ENCODE measurements around the gene SPRR2D.
"Not testable (repeated sequence)": the region's sequence is repeated elsewhere in the genome, so short reads cannot be mapped to it uniquely, and the experiment has no call there.

SPRR2D gene

GRCh38 chr1:153057375-153057774 lies 16.5 kb upstream of the SPRR2D start, which contains the start of gene SPRR2A:
Gene SPRR2A (minus strand): TSS chr1:153057512. CDS start chr1:153056735, 777 bp downstream.
- H4K8ac ChIP-seq (ENCODE audit: low read depth, low read length): no peak within 1 kb of the TSS
- H3K9me3 ChIP-seq (replicated peaks in 1 of 2; ENCODE audit: control insufficient read depth in 2 of 2, insufficient read depth in 1 of 2, low read depth in 1 of 2, low read length in 2 of 2): no peaks in the 10 kb centered on the region
- H3K9ac ChIP-seq (ENCODE audit: low read depth, low read length, poor library complexity): no peak within 1 kb of the TSS
- H3K18ac ChIP-seq (ENCODE audit: low read length): no peak within 1 kb of the TSS
- H2BK120ac ChIP-seq (ENCODE audit: low read depth, low read length): no peak within 1 kb of the TSS
- no peak within 1 kb of the TSS for H3K4me3 ChIP-seq (ENCODE audit: low read length in 2 of 2)
- peaks cover 0 to 3% (median 0%) of the 10 kb centered on the region in 3 experiments for H3K27me3 ChIP-seq (ENCODE audit: control insufficient read depth in 3 of 3, insufficient read depth in 3 of 3, low read depth in 1 of 3, low read length in 3 of 3)
- no peak within 1 kb of the TSS for H2BK12ac ChIP-seq (ENCODE audit: low read length)
- H3K4me2 ChIP-seq (ENCODE audit: insufficient read depth, low read length, poor library complexity, severe bottlenecking): no peak within 1 kb of the TSS
- H3K79me1 ChIP-seq (ENCODE audit: low read depth, low read length): no peaks in the 10 kb centered on the region
- H3K4me1 ChIP-seq (ENCODE audit: control insufficient read depth in 2 of 2, insufficient read depth in 1 of 2, low read depth in 1 of 2, low read length in 2 of 2): no peaks in the 10 kb centered on the region
- H3K23ac ChIP-seq (ENCODE audit: low read depth, low read length, poor library complexity): no peak within 1 kb of the TSS
- no peak for DNase-seq (ENCODE audit: low spot score)
- no CpG with 5 or more reads among the region's 2 CpGs for WGBS, 2 donors (ENCODE audit: extremely low coverage in 2 of 2, insufficient read length in 2 of 2, insufficient replicate concordance in 1 of 2)
- no peak within 1 kb of the TSS for H4K91ac ChIP-seq (ENCODE audit: low read depth, low read length, poor library complexity)
- H2BK5ac ChIP-seq (ENCODE audit: low read length): no peak within 1 kb of the TSS
- H3K14ac ChIP-seq (ENCODE audit: low read length): no peak within 1 kb of the TSS
- H2BK15ac ChIP-seq (ENCODE audit: low read length): no peak within 1 kb of the TSS
- H3K27ac ChIP-seq (replicated peaks; ENCODE audit: low read length): no peak within 1 kb of the TSS
- H3K36me3 ChIP-seq (replicated peaks in 1 of 2; ENCODE audit: control insufficient read depth in 2 of 2, insufficient read depth in 2 of 2, low read length in 2 of 2): no peaks in the 10 kb centered on the region
- H2AK5ac ChIP-seq (ENCODE audit: low read depth, low read length): no peak within 1 kb of the TSS
- no peak within 1 kb of the TSS for H3K4ac ChIP-seq (ENCODE audit: low read length)
- H2AFZ ChIP-seq (ENCODE audit: low read length): no peak within 1 kb of the TSS

GRCh38 chr1:153056111-153056510 lies 15.2 kb upstream of the SPRR2D start:
- not testable (repeated sequence) for H3K23ac ChIP-seq (ENCODE audit: low read depth, low read length, poor library complexity); H3K27ac ChIP-seq (replicated peaks; ENCODE audit: low read length); DNase-seq (ENCODE audit: low spot score); H3K4me3 ChIP-seq (ENCODE audit: low read length in 2 of 2); H3K4me2 ChIP-seq (ENCODE audit: insufficient read depth, low read length, poor library complexity, severe bottlenecking); H3K9ac ChIP-seq (ENCODE audit: low read depth, low read length, poor library complexity); H2AK5ac ChIP-seq (ENCODE audit: low read depth, low read length); H3K79me1 ChIP-seq (ENCODE audit: low read depth, low read length); H3K14ac ChIP-seq (ENCODE audit: low read length); H2BK5ac ChIP-seq (ENCODE audit: low read length); H3K27me3 ChIP-seq (ENCODE audit: control insufficient read depth in 3 of 3, insufficient read depth in 3 of 3, low read depth in 1 of 3, low read length in 3 of 3); H3K4me1 ChIP-seq (ENCODE audit: control insufficient read depth in 2 of 2, insufficient read depth in 1 of 2, low read depth in 1 of 2, low read length in 2 of 2); H3K36me3 ChIP-seq (replicated peaks in 1 of 2; ENCODE audit: control insufficient read depth in 2 of 2, insufficient read depth in 2 of 2, low read length in 2 of 2); H4K8ac ChIP-seq (ENCODE audit: low read depth, low read length); H3K18ac ChIP-seq (ENCODE audit: low read length); H3K4ac ChIP-seq (ENCODE audit: low read length); H3K9me3 ChIP-seq (replicated peaks in 1 of 2; ENCODE audit: control insufficient read depth in 2 of 2, insufficient read depth in 1 of 2, low read depth in 1 of 2, low read length in 2 of 2); H4K91ac ChIP-seq (ENCODE audit: low read depth, low read length, poor library complexity); H2BK15ac ChIP-seq (ENCODE audit: low read length); H2BK12ac ChIP-seq (ENCODE audit: low read length); H2AFZ ChIP-seq (ENCODE audit: low read length); H2BK120ac ChIP-seq (ENCODE audit: low read depth, low read length)
- WGBS, 2 donors (ENCODE audit: extremely low coverage in 2 of 2, insufficient read length in 2 of 2, insufficient replicate concordance in 1 of 2): no CpG with 5 or more reads among the region's 3 CpGs

GRCh38 chr1:153049211-153049610 lies 8.3 kb upstream of the SPRR2D start:
- Histone ChIP-seq H3K36me3 (replicated peaks in 1 of 2; ENCODE audit: control insufficient read depth in 2 of 2, insufficient read depth in 2 of 2, low read length in 2 of 2) (no peaks in the 10 kb centered on the region), H4K8ac (ENCODE audit: low read depth, low read length) (no peak overlapping the region), H3K18ac (ENCODE audit: low read length) (no peak overlapping the region), H3K4me2 (ENCODE audit: insufficient read depth, low read length, poor library complexity, severe bottlenecking) (no peak overlapping the region), H3K27ac (replicated peaks; ENCODE audit: low read length) (no peak overlapping the region), H2AK5ac (ENCODE audit: low read depth, low read length) (no peak overlapping the region), H2BK15ac (ENCODE audit: low read length) (no peak overlapping the region), H3K9ac (ENCODE audit: low read depth, low read length, poor library complexity) (no peak overlapping the region), H2BK120ac (ENCODE audit: low read depth, low read length) (no peak overlapping the region), H3K4me1 (ENCODE audit: control insufficient read depth in 2 of 2, insufficient read depth in 1 of 2, low read depth in 1 of 2, low read length in 2 of 2) (no peaks in the 10 kb centered on the region), H2AFZ (ENCODE audit: low read length) (no peak overlapping the region), H3K79me1 (ENCODE audit: low read depth, low read length) (no peaks in the 10 kb centered on the region), H3K4me3 (ENCODE audit: low read length in 2 of 2) (peak overlapping the region in 1 of 2 donors; percentile 23), H3K23ac (ENCODE audit: low read depth, low read length, poor library complexity) (no peak overlapping the region), H3K4ac (ENCODE audit: low read length) (no peak overlapping the region), H2BK12ac (ENCODE audit: low read length) (no peak overlapping the region), H3K14ac (ENCODE audit: low read length) (peak overlapping the region; percentile 56), H4K91ac (ENCODE audit: low read depth, low read length, poor library complexity) (no peak overlapping the region), H2BK5ac (ENCODE audit: low read length) (no peak overlapping the region), H3K27me3 (ENCODE audit: control insufficient read depth in 3 of 3, insufficient read depth in 3 of 3, low read depth in 1 of 3, low read length in 3 of 3) (no peaks in the 10 kb centered on the region), H3K9me3 (replicated peaks in 1 of 2; ENCODE audit: control insufficient read depth in 2 of 2, insufficient read depth in 1 of 2, low read depth in 1 of 2, low read length in 2 of 2) (no peaks in the 10 kb centered on the region)
- no peak for DNase-seq (ENCODE audit: low spot score)
- no CpG with 5 or more reads among the region's 2 CpGs for WGBS, 2 donors (ENCODE audit: extremely low coverage in 2 of 2, insufficient read length in 2 of 2, insufficient replicate concordance in 1 of 2)

- Histone ChIP-seq H3K18ac (ENCODE audit: low read length) (no peak overlapping the region), H3K4me2 (ENCODE audit: insufficient read depth, low read length, poor library complexity, severe bottlenecking) (no peak overlapping the region), H2BK15ac (ENCODE audit: low read length) (no peak overlapping the region), H3K4me3 (ENCODE audit: low read length in 2 of 2) (no peak overlapping the region), H4K8ac (ENCODE audit: low read depth, low read length) (no peak overlapping the region), H3K27me3 (ENCODE audit: control insufficient read depth in 3 of 3, insufficient read depth in 3 of 3, low read depth in 1 of 3, low read length in 3 of 3) (no peaks in the 10 kb centered on the region), H3K4me1 (ENCODE audit: control insufficient read depth in 2 of 2, insufficient read depth in 1 of 2, low read depth in 1 of 2, low read length in 2 of 2) (peaks cover 0 to 4% of the 10 kb centered on the region in 2 donors), H3K4ac (ENCODE audit: low read length) (no peak overlapping the region), H2AFZ (ENCODE audit: low read length) (no peak overlapping the region), H2BK12ac (ENCODE audit: low read length) (no peak overlapping the region), H3K27ac (replicated peaks; ENCODE audit: low read length) (no peak overlapping the region), H3K23ac (ENCODE audit: low read depth, low read length, poor library complexity) (no peak overlapping the region), H3K14ac (ENCODE audit: low read length) (no peak overlapping the region), H2BK5ac (ENCODE audit: low read length) (no peak overlapping the region), H4K91ac (ENCODE audit: low read depth, low read length, poor library complexity) (no peak overlapping the region), H2AK5ac (ENCODE audit: low read depth, low read length) (no peak overlapping the region), H2BK120ac (ENCODE audit: low read depth, low read length) (no peak overlapping the region), H3K36me3 (replicated peaks in 1 of 2; ENCODE audit: control insufficient read depth in 2 of 2, insufficient read depth in 2 of 2, low read length in 2 of 2) (no peaks in the 10 kb centered on the region), H3K9me3 (replicated peaks in 1 of 2; ENCODE audit: control insufficient read depth in 2 of 2, insufficient read depth in 1 of 2, low read depth in 1 of 2, low read length in 2 of 2) (no peaks in the 10 kb centered on the region), H3K79me1 (ENCODE audit: low read depth, low read length) (no peaks in the 10 kb centered on the region), H3K9ac (ENCODE audit: low read depth, low read length, poor library complexity) (no peak overlapping the region)
- WGBS, 2 donors (ENCODE audit: extremely low coverage in 2 of 2, insufficient read length in 2 of 2, insufficient replicate concordance in 1 of 2): no CpG with 5 or more reads among the region's 1 CpG
- DNase-seq (ENCODE audit: low spot score): no peak
Measured at GRCh38 chr1:153035211-153035610, 5.7 kb downstream of the SPRR2D start.
